Nephron (organoid): ENCODE data around the gene ATRNL1.
A peak's percentile ranks its signal among the peaks of the same experiment; 100 is the strongest.
"Not testable (repeated sequence)": the region's sequence is repeated elsewhere in the genome, so short reads cannot be mapped to it uniquely, and the experiment has no call there.

Experiments
- H3K27ac Mint-ChIP-seq, 3 experiments: 2 replicates each; pipeline ENCODE4 v1.8.0; 2020; ENCODE audit warnings: mixed read lengths in 3 of 3, mild to moderate bottlenecking in 2 of 3, moderate library complexity in 1 of 3
- H3K27me3 Mint-ChIP-seq: 2 replicates; pipeline ENCODE4 v1.8.0; 2021; ENCODE audit warnings: low read depth, mild to moderate bottlenecking, moderate library complexity, mixed read lengths
- H3K36me3 Mint-ChIP-seq: 2 replicates; pipeline ENCODE4 v1.8.0; 2020; ENCODE audit warnings: low read depth, mixed read lengths
- H3K4me1 Mint-ChIP-seq: 2 replicates; pipeline ENCODE4 v1.8.0; 2020; ENCODE audit warnings: mixed read lengths
- H3K4me3 Mint-ChIP-seq, 3 experiments: 2 replicates each; pipeline ENCODE4 v1.8.0; 2020; ENCODE audit warnings: mild to moderate bottlenecking in 3 of 3, mixed read lengths in 3 of 3, moderate library complexity in 2 of 3
- H3K9me3 Mint-ChIP-seq: 2 replicates; pipeline ENCODE4 v1.8.0; 2020; ENCODE audit warnings: mixed read lengths
- CTCF ChIP-seq, 3 experiments: fragments of 200-600 bp; sonication (generic); IDR thresholded peaks; one replicate each; pipeline ENCODE4 v1.5.0; 2021; ENCODE audit warnings: antibody characterized with exemption in 3 of 3; ENCODE audit not compliant: unreplicated experiment in 3 of 3

ATRNL1 gene

DNA sequence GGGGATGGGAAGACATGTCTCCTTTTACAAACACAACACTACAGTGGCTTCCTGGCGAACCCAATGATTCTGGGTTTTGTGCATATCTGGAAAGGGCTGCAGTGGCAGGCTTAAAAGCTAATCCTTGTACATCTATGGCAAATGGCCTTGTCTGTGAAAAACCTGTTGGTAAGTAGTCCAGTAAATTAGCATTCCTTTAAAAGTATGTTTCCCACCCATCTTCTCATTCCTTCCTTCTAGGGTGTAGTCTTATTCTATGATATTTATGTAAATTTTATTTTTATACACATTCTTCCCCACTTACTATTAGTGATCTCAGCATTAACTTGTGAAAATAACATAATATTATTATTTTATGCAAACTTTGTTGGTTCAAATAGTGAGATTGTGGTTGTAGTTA is 206.9 kb downstream of the ATRNL1 start:
- no peaks in the 10 kb centered on the region for H3K27me3 Mint-ChIP-seq
- H3K36me3 Mint-ChIP-seq = peaks cover 20% of the 10 kb centered on the region
- no peaks in the 10 kb centered on the region for H3K9me3 Mint-ChIP-seq
- TF ChIP-seq CTCF (IDR thresholded peaks at IDR 0.05; ENCODE audit: unreplicated experiment in 3 of 3) = no peak
- no peak overlapping the region for H3K27ac Mint-ChIP-seq
- no peak overlapping the region for H3K4me3 Mint-ChIP-seq
- H3K4me1 Mint-ChIP-seq = no peaks in the 10 kb centered on the region

- peaks cover 47% of the 10 kb centered on the region for H3K9me3 Mint-ChIP-seq
- peaks cover 63% of the 10 kb centered on the region for H3K36me3 Mint-ChIP-seq
- not testable (repeated sequence) for H3K27me3 Mint-ChIP-seq, H3K4me3 Mint-ChIP-seq, H3K4me1 Mint-ChIP-seq, H3K27ac Mint-ChIP-seq
Observed at GRCh38 chr10:115319669-115320068, 226.5 kb downstream of the ATRNL1 start.

GRCh38 chr10:115321360-115321759 is 228.2 kb downstream of the ATRNL1 start:
- H3K36me3 Mint-ChIP-seq = peaks cover 68% of the 10 kb centered on the region
- TF ChIP-seq CTCF (IDR thresholded peaks at IDR 0.05; ENCODE audit: unreplicated experiment in 3 of 3) = no peak
- no peak overlapping the region for H3K4me3 Mint-ChIP-seq
- no peaks in the 10 kb centered on the region for H3K27me3 Mint-ChIP-seq
- no peak overlapping the region for H3K27ac Mint-ChIP-seq
- no peaks in the 10 kb centered on the region for H3K4me1 Mint-ChIP-seq
- peaks cover 48% of the 10 kb centered on the region for H3K9me3 Mint-ChIP-seq

GRCh38 chr10:115328331-115328730 is 235.2 kb downstream of the ATRNL1 start:
- H3K36me3 Mint-ChIP-seq = peaks cover 51% of the 10 kb centered on the region
- H3K4me3 Mint-ChIP-seq = no peak overlapping the region
- TF ChIP-seq CTCF (IDR thresholded peaks at IDR 0.05; ENCODE audit: unreplicated experiment in 3 of 3) = no peak
- H3K27ac Mint-ChIP-seq = no peak overlapping the region
- no peaks in the 10 kb centered on the region for H3K4me1 Mint-ChIP-seq
- no peaks in the 10 kb centered on the region for H3K27me3 Mint-ChIP-seq
- H3K9me3 Mint-ChIP-seq = peaks cover 30% of the 10 kb centered on the region

GRCh38 chr10:115335366-115335765 is 242.2 kb downstream of the ATRNL1 start:
- H3K36me3 Mint-ChIP-seq = peaks cover 17% of the 10 kb centered on the region
- H3K4me1 Mint-ChIP-seq = no peaks in the 10 kb centered on the region
- no peak overlapping the region for H3K27ac Mint-ChIP-seq
- H3K9me3 Mint-ChIP-seq = peaks cover 14% of the 10 kb centered on the region
- H3K27me3 Mint-ChIP-seq = no peaks in the 10 kb centered on the region
- H3K4me3 Mint-ChIP-seq = no peak overlapping the region
- TF ChIP-seq CTCF (IDR thresholded peaks at IDR 0.05; ENCODE audit: unreplicated experiment in 3 of 3) = no peak

GRCh38 chr10:115355162-115355760 is 262.1 kb downstream of the ATRNL1 start:
- no peaks in the 10 kb centered on the region for H3K4me1 Mint-ChIP-seq
- H3K4me3 Mint-ChIP-seq = no peak overlapping the region
- H3K27ac Mint-ChIP-seq = no peak overlapping the region
- H3K9me3 Mint-ChIP-seq = peaks cover 20% of the 10 kb centered on the region
- H3K36me3 Mint-ChIP-seq = peaks cover 16% of the 10 kb centered on the region
- no peaks in the 10 kb centered on the region for H3K27me3 Mint-ChIP-seq
- peak; percentile 62 to 76 (median 70) for TF ChIP-seq CTCF (IDR thresholded peaks at IDR 0.05; ENCODE audit: unreplicated experiment in 3 of 3)

DNA sequence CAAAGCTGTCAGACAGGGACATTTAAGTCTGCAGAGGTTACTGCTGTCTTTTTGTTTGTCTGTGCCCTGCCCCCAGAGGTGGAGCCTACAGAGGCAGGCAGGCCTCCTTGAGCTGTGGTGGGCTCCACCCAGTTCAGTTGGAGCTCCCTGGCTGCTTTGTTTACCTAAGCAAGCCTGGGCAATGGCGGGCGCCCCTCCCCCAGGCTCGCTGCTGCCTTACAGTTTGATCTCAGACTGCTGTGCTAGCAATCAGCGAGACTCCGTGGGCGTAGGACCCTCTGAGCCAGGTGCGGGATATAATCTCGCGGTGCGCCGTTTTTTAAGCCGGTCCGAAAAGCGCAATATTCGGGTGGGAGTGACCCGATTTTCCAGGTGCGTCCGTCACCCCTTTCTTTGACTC is 274.8 kb downstream of the ATRNL1 start:
- H3K27ac Mint-ChIP-seq, H3K4me3 Mint-ChIP-seq, H3K4me1 Mint-ChIP-seq, H3K27me3 Mint-ChIP-seq: not testable (repeated sequence)
- Mint-ChIP-seq H3K36me3 (peaks cover 44% of the 10 kb centered on the region), H3K9me3 (peaks cover 43% of the 10 kb centered on the region)
